H1 (cell line): ENCODE results near the gene MCC. TPM values are rescaled to one million over a fixed set of nuclear protein-coding genes. Genes with fewer than 3 reads are reported as not detected.
A peak's percentile ranks its signal among the peaks of the same experiment; 100 is the strongest.

Experiments used
- CTCF ChIA-PET: fragments of 300-600 bp; sonication (Branson Sonifier 250); formaldehyde crosslinking; loops from one replicate; lab custom pipeline; 2021; ENCODE audit not compliant: partially characterized antibody; lab: Charles Lee
- POLR2A ChIA-PET: fragments of 300-600 bp; sonication (Branson Sonifier 250); formaldehyde crosslinking; loops from one replicate; lab custom pipeline; 2021; ENCODE audit warnings: inconsistent platforms; ENCODE audit not compliant: partially characterized antibody; lab: Charles Lee
- DNase-seq, 2 experiments: peaks; one replicate each; pipeline versions ENCODE4 v3.0.0 to v3.0.0-alpha.2; 2010 to 2022; ENCODE audit warnings: low spot score in 2 of 2, low read depth in 1 of 2, mixed read lengths in 1 of 2
- FAIRE-seq: peaks from 2 replicates; lab custom pipeline; 2011; peaks lifted over from hg19 to GRCh38; lab: Jason Lieb, UNC
- H2AFZ ChIP-seq: 2 replicates; pipeline ENCODE4 v1.8.1; 2012; ENCODE audit warnings: low read length, inconsistent platforms
- H2AK5ac ChIP-seq: 2 replicates; pipeline ENCODE4 v1.6.1; 2013; ENCODE audit warnings: low read depth, low read length
- H2BK120ac ChIP-seq: replicated peaks from 2 replicates; pipeline ENCODE3; 2013; ENCODE audit warnings: low read depth, low read length, inconsistent platforms
- H2BK12ac ChIP-seq: 2 replicates; pipeline ENCODE4 v1.6.1; 2013; ENCODE audit warnings: low read depth, low read length
- H2BK15ac ChIP-seq: 2 replicates; pipeline ENCODE4 v1.6.1; 2013; ENCODE audit warnings: low read length
- H2BK20ac ChIP-seq: 2 replicates; pipeline ENCODE4 v1.6.1; 2013; ENCODE audit warnings: low read length
- H2BK5ac ChIP-seq: 2 replicates; pipeline ENCODE4 v1.6.1; 2013; ENCODE audit warnings: low read depth, low read length
- H3K14ac ChIP-seq: 2 replicates; pipeline ENCODE4 v1.6.1; 2013; ENCODE audit warnings: inconsistent platforms; ENCODE audit not compliant: insufficient read length
- H3K18ac ChIP-seq: 2 replicates; pipeline ENCODE4 v1.6.1; 2013; ENCODE audit warnings: low read length; ENCODE audit errors: extremely low read depth
- H3K23ac ChIP-seq: 2 replicates; pipeline ENCODE4 v1.6.1; 2013; ENCODE audit warnings: inconsistent platforms; ENCODE audit not compliant: insufficient read length
- H3K23me2 ChIP-seq: 2 replicates; pipeline ENCODE4 v1.6.1; 2013; ENCODE audit warnings: low read depth, low read length
- H3K27ac ChIP-seq: 2 replicates; pipeline ENCODE4 v1.6.1; 2011; ENCODE audit warnings: low read depth, low read length, inconsistent platforms
- H3K27me3 ChIP-seq, 4 experiments: replicated peaks in 1 of 4; 1 replicate in 1 of 4; 2 replicates in 3 of 4; pipeline versions ENCODE4 v1.6.1 to v1.8.1; 2011 to 2013; ENCODE audit warnings: low read length in 3 of 4, mild to moderate bottlenecking in 3 of 4, inconsistent platforms in 2 of 4, mixed read lengths in 2 of 4, moderate library complexity in 1 of 4; ENCODE audit not compliant: control insufficient read depth in 3 of 4, insufficient read depth in 3 of 4; ENCODE audit errors: extremely low read depth in 1 of 4
- H3K36me3 ChIP-seq, 4 experiments: 2 replicates each; pipeline versions ENCODE4 v1.6.1 to v1.8.1; 2011 to 2013; ENCODE audit warnings: mild to moderate bottlenecking in 4 of 4, low read length in 3 of 4, moderate library complexity in 2 of 4, control low read depth in 1 of 4, inconsistent platforms in 1 of 4; ENCODE audit not compliant: insufficient read depth in 4 of 4, control insufficient read depth in 2 of 4
- H3K4ac ChIP-seq: replicated peaks from 2 replicates; pipeline ENCODE3; 2013; ENCODE audit warnings: low read length, low read depth, mixed read lengths, inconsistent platforms; ENCODE audit not compliant: insufficient read length
- H3K4me1 ChIP-seq, 4 experiments: replicated peaks in 1 of 4; 1 replicate in 1 of 4; 2 replicates in 3 of 4; pipeline versions ENCODE4 v1.6.1 to v1.8.1; 2011 to 2013; ENCODE audit warnings: low read length in 3 of 4, inconsistent platforms in 2 of 4, mixed read lengths in 1 of 4; ENCODE audit not compliant: insufficient read depth in 4 of 4, control insufficient read depth in 3 of 4
- H3K4me2 ChIP-seq, 2 experiments: 2 replicates each; pipeline versions ENCODE4 v1.6.1 to v1.8.1; 2011 to 2013; ENCODE audit warnings: low read depth in 2 of 2, low read length in 2 of 2, control low read depth in 1 of 2, inconsistent platforms in 1 of 2, mild to moderate bottlenecking in 1 of 2; ENCODE audit not compliant: insufficient read depth in 1 of 2
- H3K4me3 ChIP-seq, 4 experiments: fragments of 200-600, 300-600 bp in 1 of 4; sonication (generic), shearing (Covaris generic), sonication (Bioruptor Twin) in 1 of 4; 2 replicates each; pipeline versions ENCODE4 v1.5.1 to v1.8.1; 2011 to 2016; ENCODE audit warnings: low read length in 4 of 4, low read depth in 3 of 4, control low read depth in 2 of 4, inconsistent platforms in 2 of 4, mild to moderate bottlenecking in 2 of 4, mixed read lengths in 1 of 4, moderate library complexity in 1 of 4; ENCODE audit not compliant: insufficient read depth in 2 of 4; ENCODE audit errors: extremely low read depth in 1 of 4
- H3K56ac ChIP-seq: replicated peaks from 2 replicates; pipeline ENCODE3; 2013; ENCODE audit warnings: low read depth, mild to moderate bottlenecking, mixed read lengths, low read length, inconsistent platforms; ENCODE audit not compliant: insufficient read length
- H3K79me1 ChIP-seq: 2 replicates; pipeline ENCODE4 v1.6.1; 2013; ENCODE audit warnings: low read depth, low read length, control low read depth
- H3K79me2 ChIP-seq, 2 experiments: 2 replicates each; pipeline versions ENCODE4 v1.6.1 to v1.8.1; 2012 to 2013; ENCODE audit warnings: low read length in 2 of 2, mild to moderate bottlenecking in 2 of 2, inconsistent platforms in 1 of 2; ENCODE audit not compliant: insufficient read depth in 2 of 2, control insufficient read depth in 1 of 2
- H3K9ac ChIP-seq, 4 experiments: replicated peaks in 1 of 4; 1 replicate in 1 of 4; 2 replicates in 3 of 4; pipeline versions ENCODE4 v1.6.1 to v1.8.1; 2011 to 2013; ENCODE audit warnings: low read depth in 3 of 4, low read length in 3 of 4, control low read depth in 2 of 4, mild to moderate bottlenecking in 2 of 4, moderate library complexity in 2 of 4, inconsistent platforms in 1 of 4; ENCODE audit errors: extremely low read depth in 1 of 4
- H3K9me3 ChIP-seq, 2 experiments: 2 replicates each; pipeline versions ENCODE4 v1.6.1 to v1.8.1; 2012 to 2013; ENCODE audit warnings: mild to moderate bottlenecking in 2 of 2, moderate library complexity in 2 of 2, control low read depth in 1 of 2, inconsistent platforms in 1 of 2, low read depth in 1 of 2, low read length in 1 of 2, mixed read lengths in 1 of 2; ENCODE audit not compliant: insufficient read depth in 2 of 2
- H4K20me1 ChIP-seq, 2 experiments: replicated peaks in 1 of 2; 2 replicates each; pipeline versions ENCODE3 to v1.8.1; 2011 to 2013; ENCODE audit warnings: inconsistent platforms in 2 of 2, low read length in 2 of 2, mild to moderate bottlenecking in 1 of 2; ENCODE audit not compliant: insufficient read depth in 2 of 2, control insufficient read depth in 1 of 2
- H4K5ac ChIP-seq: 2 replicates; pipeline ENCODE4 v1.6.1; 2013; ENCODE audit warnings: low read length, low read depth, mixed read lengths, inconsistent platforms; ENCODE audit not compliant: insufficient read length
- H4K8ac ChIP-seq: 2 replicates; pipeline ENCODE4 v1.8.0; 2013; ENCODE audit warnings: mild to moderate bottlenecking, moderate library complexity, low read length, inconsistent platforms; ENCODE audit not compliant: insufficient read depth; ENCODE audit errors: extremely low read depth
- H4K91ac ChIP-seq: replicated peaks from 2 replicates; pipeline ENCODE3; 2013; ENCODE audit warnings: low read length, mixed read lengths, inconsistent platforms; ENCODE audit not compliant: insufficient read length
- ASH2L ChIP-seq: fragments of 200-600, 300-600 bp; sonication (generic); IDR thresholded peaks from one replicate; pipeline ENCODE4 v1.7.1; 2017; ENCODE audit warnings: low read length
- BACH1 ChIP-seq: IDR thresholded peaks from 2 replicates; pipeline ENCODE4 v1.6.1; 2012; ENCODE audit warnings: low read length, improper control_type of control experiment
- BRCA1 ChIP-seq: IDR thresholded peaks from 2 replicates; pipeline ENCODE4 v1.6.1; 2012; ENCODE audit warnings: low read depth, low read length, improper control_type of control experiment
- CREB1 ChIP-seq: IDR thresholded peaks from 2 replicates; pipeline ENCODE4 v1.6.1; 2012; ENCODE audit warnings: inconsistent platforms
- GTF2F1 ChIP-seq: IDR thresholded peaks from 2 replicates; pipeline ENCODE4 v1.6.1; 2012; ENCODE audit warnings: low read depth, low read length, improper control_type of control experiment, borderline replicate concordance
- HDAC6 ChIP-seq: IDR thresholded peaks from one replicate; pipeline ENCODE4 v1.7.1; 2012; ENCODE audit warnings: low read depth, mild to moderate bottlenecking, inconsistent platforms, low read length, moderate library complexity
- JUND ChIP-seq: IDR thresholded peaks from 2 replicates; pipeline ENCODE4 v1.6.1; 2011; ENCODE audit warnings: mild to moderate bottlenecking, improper control_type of control experiment, low read length
- PHF8 ChIP-seq: fragments of 200-600 bp; sonication (generic); conservative IDR thresholded peaks from 2 replicates; pipeline ENCODE4 v1.7.1; 2012; ENCODE audit warnings: low read depth, mild to moderate bottlenecking, inconsistent platforms, low read length, moderate library complexity
- POLR2AphosphoS5 ChIP-seq: IDR thresholded peaks from 2 replicates; pipeline ENCODE4 v1.6.1; 2011; ENCODE audit warnings: low read depth, low read length
- POU5F1 ChIP-seq: IDR thresholded peaks from 2 replicates; pipeline ENCODE4 v1.6.1; 2011; ENCODE audit warnings: low read depth, mild to moderate bottlenecking, low read length, moderate library complexity
- RBBP5 ChIP-seq: IDR thresholded peaks from 2 replicates; pipeline ENCODE4 v1.7.1; 2012; ENCODE audit warnings: low read depth, mild to moderate bottlenecking, inconsistent platforms, low read length, moderate library complexity, borderline replicate concordance
- RFX5 ChIP-seq: IDR thresholded peaks from 2 replicates; pipeline ENCODE4 v1.6.1; 2011; ENCODE audit warnings: low read depth, low read length, improper control_type of control experiment, borderline replicate concordance
- RNF2 ChIP-seq: fragments of 200-900, 300-1000 bp; sonication (generic); IDR thresholded peaks from 2 replicates; pipeline ENCODE4 v1.7.1; 2016; ENCODE audit warnings: borderline replicate concordance, low read depth, mild to moderate bottlenecking, antibody characterized with exemption, low read length; ENCODE audit not compliant: poor library complexity, severe bottlenecking; ENCODE audit errors: missing control alignments
- SP4 ChIP-seq: IDR thresholded peaks from 2 replicates; pipeline ENCODE4 v1.6.1; 2012; ENCODE audit warnings: low read length, inconsistent platforms
- WGBS, 2 experiments: shearing (Covaris generic) in 1 of 2; methylation state at CpG; one replicate each; pipeline versions ENCODE4 v1.1.6 to v1.1.7; 2013 to 2015; ENCODE audit warnings: low lambda C conversion rate in 2 of 2, mixed read lengths in 2 of 2, inconsistent platforms in 1 of 2, low coverage in 1 of 2, missing lambda C conversion rate in 1 of 2; ENCODE audit not compliant: insufficient replicate concordance in 2 of 2, insufficient coverage in 1 of 2, insufficient read length in 1 of 2; ENCODE audit errors: extremely low coverage in 1 of 2, missing lambda C conversion rate in 1 of 2; 5-methylcytosine and 5-hydroxymethylcytosine counted together
- polyA plus RNA-seq, 7 experiments: library from polyadenylated mRNA; depleted of rRNA in 3 of 7; stranded (reverse) in 5 of 7; unstranded in 2 of 7; fragments of >200 nt in 5 of 7; fragments of 200-250 nt in 2 of 7; gene quantifications; 1 replicate in 5 of 7; 2 replicates in 1 of 7; 4 replicates in 1 of 7; pipeline versions ENCODE4 v1.2.1 to v1.2.3, GENCODE V29; 2011 to 2013; ENCODE audit warnings: missing spikeins in 2 of 7, mixed read lengths in 2 of 7
- total RNA-seq: library from RNA; stranded (reverse); fragmentation: NEBNext Ultra II Directional; extraction: Animal tissue kit (Norgen Biotek cat#: 25700); gene quantifications from 2 replicates; pipeline ENCODE4 v1.2.1, GENCODE V29; 2021

The MCC gene
- total and polyA plus RNA-seq, 2 of the 8 experiments (the other 6 are each of a cell fraction or from before 2014, with no cell fraction given), result 2.6 to 18.3 TPM

- Histone ChIP-seq H3K18ac (no peak overlapping the region), H3K36me3 (no peaks in the 10 kb centered on the region), H4K20me1 (peaks cover 0 to 2% of the 10 kb centered on the region in 2 experiments), H3K4me2 (no peak overlapping the region), H2BK15ac (no peak overlapping the region), H4K5ac (no peak overlapping the region), H3K9ac (no peak overlapping the region), H3K4me1 (peaks cover 0 to under 1% (median 0%) of the 10 kb centered on the region in 4 experiments; a peak in 1 of 7 replicates), H4K8ac (peak overlapping the region; percentile 45; the same call in 1 of the 2 replicates), H2BK120ac (no peak overlapping the region), H3K79me1 (no peaks in the 10 kb centered on the region), H3K23ac (no peak overlapping the region), H4K91ac (no peak overlapping the region), H3K4me3 (no peak overlapping the region), H3K4ac (no peak overlapping the region), H3K23me2 (no peaks in the 10 kb centered on the region; the same call in 1 of the 2 replicates), H3K56ac (no peak overlapping the region), H2AFZ (no peak overlapping the region), H3K14ac (no peak overlapping the region), H2BK5ac (no peak overlapping the region), H3K27me3 (no peaks in the 10 kb centered on the region), H2BK20ac (no peak overlapping the region), H2BK12ac (no peak overlapping the region), H2AK5ac (no peak overlapping the region), H3K79me2 (no peaks in the 10 kb centered on the region), H3K27ac (no peak overlapping the region), H3K9me3 (0 out of 4 replicates have a peak, but pooled peaks cover 0 to 2% of the 10 kb centered on the region in 2 experiments)
- 77% methylated on average over 7 of the region's 7 CpGs; no CpG with 5 or more reads in 1 of the 2 experiments for WGBS, 2 experiments
- POLR2A ChIA-PET, result no interaction called here
- DNase-seq (no peak), FAIRE-seq (no peak)
- CTCF ChIA-PET, result interaction anchor here (0.9 to 1.8 kb wide), 5 partner anchors 24 to 264 kb away, joined by 3 to 5 read pairs (median 4); no protein-coding TSS in a partner anchor
- TF ChIP-seq HDAC6 (no peak), CREB1 (no peak), BACH1 (no peak), POU5F1 (no peak), JUND (no peak), GTF2F1 (no peak), POLR2AphosphoS5 (no peak), RNF2 (no peak), RFX5 (no peak), BRCA1 (no peak), PHF8 (no peak), ASH2L (no peak), SP4 (no peak), RBBP5 (no peak)
Measured at GRCh38 chr5:113118765-113119164, 369.5 kb downstream of the MCC start.
